HG03066 (cell line): Measurements from ENCODE around the gene SPNS3.

Experiments
- ATAC-seq: cut with Tn5 transposase; IDR thresholded peaks from one replicate; pipeline ENCODE4 v1.9.1; 2021; ENCODE audit warnings: low read depth; ENCODE audit not compliant: unreplicated experiment

Gene SPNS3

GRCh38 chr17:4426499-4427208, 7.1 kb upstream of the SPNS3 start:
- no peak for ATAC-seq

GRCh38 chr17:4427505-4427904, 6.2 kb upstream of the SPNS3 start:
- no peak for ATAC-seq

GRCh38 chr17:4436381-4436780, 2.6 kb downstream of the SPNS3 start:
- no peak for ATAC-seq

DNA sequence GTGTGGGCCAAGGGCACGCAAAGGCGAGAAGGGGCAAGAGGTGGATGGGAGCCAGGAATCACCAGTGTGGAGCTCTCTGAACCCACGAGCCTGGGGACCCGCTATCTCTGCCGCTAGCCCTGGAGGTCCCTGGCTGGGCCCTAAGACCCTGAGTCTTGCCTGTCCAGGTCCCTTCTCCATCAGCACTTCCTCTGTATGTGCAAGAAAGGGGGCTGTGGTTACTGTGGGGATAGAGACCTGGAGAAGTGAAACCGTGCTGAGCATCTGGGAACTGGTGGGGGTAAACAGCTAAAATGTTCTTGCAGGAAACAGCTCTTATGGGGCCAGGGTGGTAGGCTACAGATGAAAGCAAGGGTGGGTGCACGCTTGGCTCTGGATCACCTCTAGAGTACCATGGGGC, 3.1 kb downstream of the SPNS3 start:
- no peak for ATAC-seq

GRCh38 chr17:4438162-4438944, 4.6 kb downstream of the SPNS3 start:
- no peak for ATAC-seq

DNA sequence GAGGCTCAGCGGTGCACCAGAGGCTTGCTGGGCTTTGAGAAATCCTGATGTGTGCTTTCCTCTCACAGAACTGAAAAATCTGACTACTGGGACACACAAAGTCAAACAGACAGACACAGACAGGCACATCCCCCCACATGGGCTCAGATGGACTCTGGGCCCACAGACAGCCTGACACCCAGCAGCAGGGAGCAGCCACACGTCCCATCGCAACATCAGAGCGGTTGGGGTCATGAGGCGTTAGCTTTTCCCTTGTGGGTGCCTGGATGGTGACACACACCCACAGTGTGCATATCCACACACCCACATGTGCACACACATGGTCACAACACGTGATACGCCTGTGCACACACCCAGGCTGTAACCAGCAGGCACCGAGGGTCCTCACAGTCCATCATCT, 6.3 kb downstream of the SPNS3 start:
- no peak for ATAC-seq

DNA sequence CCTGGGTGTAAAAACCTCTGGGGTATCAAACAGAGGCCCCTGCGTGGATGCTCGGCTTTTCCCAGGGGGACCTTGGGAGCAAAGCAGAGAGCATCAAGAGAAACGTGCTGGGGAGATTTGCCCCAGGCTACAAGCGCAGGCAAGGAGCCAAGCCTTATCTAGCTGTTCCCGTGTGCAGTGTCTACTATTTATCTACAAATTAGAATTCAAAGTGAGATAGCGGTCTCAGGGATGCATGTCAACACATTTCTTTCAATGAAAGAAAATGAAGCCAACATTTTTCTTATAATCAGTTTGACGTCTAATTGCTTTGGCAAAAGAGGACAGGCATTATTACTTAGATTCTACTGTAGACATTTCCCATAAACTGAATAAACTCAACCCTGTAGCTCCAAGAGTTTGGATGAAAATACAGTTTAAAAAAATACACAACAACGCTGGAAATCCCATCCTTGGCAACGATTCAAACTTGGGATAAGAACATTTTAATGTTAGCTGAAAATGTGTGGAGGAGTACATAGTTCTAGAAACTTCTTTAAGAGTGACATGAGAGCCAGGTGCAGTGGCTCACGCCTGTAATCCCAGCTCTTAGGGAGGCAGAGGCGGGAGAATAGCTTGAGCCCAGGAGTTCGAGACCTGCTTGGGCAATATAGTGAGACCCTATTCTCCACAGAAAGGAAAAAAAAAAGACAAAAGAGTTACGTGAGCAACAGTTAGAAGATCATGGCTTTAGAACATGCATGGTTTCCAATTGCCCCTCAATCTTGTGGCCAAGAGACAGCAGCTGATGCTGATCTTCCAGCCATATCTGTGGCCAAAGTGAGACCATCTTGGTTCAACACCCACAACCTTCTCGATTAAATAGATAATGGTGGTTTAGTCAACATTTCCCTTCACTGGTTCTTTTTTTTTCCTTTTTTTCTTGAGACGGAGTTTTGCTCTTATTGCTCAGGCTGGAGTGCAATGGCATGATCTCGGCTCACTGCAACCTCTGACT, 7.2 kb downstream of the SPNS3 start:
- ATAC-seq = no peak

GRCh38 chr17:4442582-4442981, 8.8 kb downstream of the SPNS3 start:
- ATAC-seq = no peak

GRCh38 chr17:4443476-4443875, 9.7 kb downstream of the SPNS3 start:
- no peak for ATAC-seq

DNA sequence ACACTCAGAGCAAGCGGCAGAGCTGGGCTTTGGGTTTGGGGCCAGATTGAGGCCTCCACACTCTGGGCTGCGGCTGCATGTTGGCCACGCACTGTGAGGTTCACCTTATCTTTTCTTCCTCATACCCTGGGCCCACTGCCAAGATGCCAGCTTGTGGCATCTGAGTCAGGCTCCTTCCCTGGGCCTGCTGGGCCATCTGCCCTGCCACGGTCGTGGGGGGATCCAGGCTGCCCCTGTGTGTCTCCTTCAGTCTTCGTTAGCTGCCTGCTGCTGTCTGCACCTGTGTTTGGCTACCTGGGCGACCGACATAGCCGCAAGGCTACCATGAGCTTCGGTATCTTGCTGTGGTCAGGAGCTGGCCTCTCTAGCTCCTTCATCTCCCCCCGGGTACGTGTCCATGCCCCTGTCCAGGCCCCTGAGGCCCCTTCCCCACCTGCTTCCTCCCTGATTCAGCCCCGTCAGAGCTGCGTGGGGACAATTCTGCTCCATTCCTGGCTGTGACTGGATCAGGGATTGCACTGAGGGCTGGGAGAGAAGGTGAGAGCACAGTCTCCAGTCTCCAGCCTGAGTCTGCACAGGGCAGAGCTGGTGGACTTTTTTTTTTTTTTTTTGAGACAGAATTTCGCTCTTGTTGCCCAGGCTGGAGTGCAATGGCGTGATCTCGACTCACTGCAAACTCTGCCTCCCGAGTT, 11.2 kb downstream of the SPNS3 start:
- ATAC-seq = no peak

GRCh38 chr17:4445731-4446130, 12.0 kb downstream of the SPNS3 start:
- no peak for ATAC-seq

GRCh38 chr17:4446326-4447071, 12.8 kb downstream of the SPNS3 start:
- ATAC-seq = no peak

GRCh38 chr17:4448197-4448980, 14.6 kb downstream of the SPNS3 start:
- ATAC-seq = no peak

DNA sequence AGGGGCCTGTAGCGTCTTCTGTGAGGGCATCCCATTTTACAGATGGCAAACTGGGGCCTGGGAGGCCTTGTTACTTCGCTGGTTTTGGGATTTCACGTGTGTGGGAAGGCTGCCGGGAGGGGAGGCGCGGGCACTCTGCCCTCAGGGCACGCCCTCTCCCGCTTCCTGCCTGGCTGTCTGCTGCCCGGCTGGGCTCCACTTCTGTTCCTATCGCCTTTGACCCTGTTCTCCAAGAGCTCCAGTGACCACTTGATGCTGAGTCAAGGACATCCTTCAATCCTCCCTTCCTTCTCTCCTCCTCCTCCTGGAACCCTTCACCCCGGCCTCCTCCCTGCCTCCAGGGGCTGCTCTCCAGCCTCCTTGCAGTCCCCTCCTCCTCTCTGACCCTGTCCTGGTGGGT, 16.0 kb downstream of the SPNS3 start:
- no peak for ATAC-seq

DNA sequence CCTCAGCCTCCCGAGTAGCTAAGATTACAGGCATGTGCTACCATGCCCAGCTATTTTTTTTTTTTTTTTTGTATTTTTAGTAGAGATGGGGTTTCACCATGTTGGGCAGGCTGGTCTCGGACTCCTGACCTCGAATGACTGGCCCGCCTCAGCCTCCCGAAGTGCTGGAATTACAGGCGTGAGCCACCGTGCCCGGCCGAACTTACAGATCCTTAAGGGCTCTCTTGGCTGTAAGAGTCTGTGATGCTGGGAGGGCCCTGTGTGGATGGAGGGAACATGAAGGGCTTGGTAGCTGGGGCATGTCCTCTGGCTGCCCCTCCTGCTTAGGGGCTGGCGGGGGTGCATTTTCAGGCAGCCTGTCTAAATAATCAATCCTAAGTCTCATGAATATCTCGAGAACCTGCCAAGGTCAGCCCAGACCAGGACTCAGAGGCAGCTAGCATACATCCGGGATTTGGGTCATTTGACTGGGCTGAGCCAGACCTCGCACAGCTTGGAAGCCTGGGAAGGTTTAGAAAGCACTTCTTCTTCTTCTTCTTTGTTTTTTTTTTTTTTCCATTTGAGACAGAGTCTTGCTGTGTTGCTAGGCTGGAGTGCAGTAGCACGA, 17.1 kb downstream of the SPNS3 start:
- ATAC-seq = no peak

DNA sequence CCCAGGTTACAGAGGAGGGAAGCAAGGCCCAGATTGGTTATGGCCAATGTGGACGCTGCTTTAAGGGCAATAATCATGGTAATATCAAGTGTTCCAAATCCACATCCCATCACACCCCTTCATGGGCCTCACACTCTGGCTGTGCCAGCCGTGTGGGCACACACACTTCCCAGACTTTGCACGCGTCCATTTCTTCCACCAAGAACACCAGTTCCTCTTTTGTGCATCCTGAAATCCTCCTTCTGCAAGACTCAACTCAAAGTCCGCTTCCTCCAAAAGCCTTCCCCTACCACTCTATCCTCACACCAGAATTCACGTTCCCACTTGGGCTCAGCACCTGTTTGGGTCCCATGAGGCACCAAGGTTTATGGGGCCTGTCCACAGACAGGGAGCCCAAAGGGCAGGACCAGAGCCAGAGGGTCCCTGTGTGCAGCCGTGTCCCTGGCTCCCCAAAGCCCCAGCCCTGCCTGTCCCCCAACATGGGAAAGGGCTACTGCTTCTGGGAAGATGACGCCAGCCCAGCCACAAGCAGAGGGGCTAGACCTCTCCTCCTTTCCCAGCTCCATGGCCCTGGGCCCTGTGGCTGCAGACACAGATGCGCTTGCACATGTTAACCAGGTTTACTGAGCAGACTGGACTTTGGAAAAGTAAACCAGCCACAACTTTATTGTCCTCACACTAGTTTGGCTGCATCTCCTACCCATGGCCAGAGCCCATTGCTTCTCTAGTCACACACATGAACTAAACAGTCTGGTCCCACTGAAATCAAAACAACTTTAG, 20.3 kb downstream of the SPNS3 start:
- no peak for ATAC-seq

- no peak for ATAC-seq
These were observed 26.9 kb downstream of the SPNS3 start for GRCh38 chr17:4460661-4461060.
